ENCODE data around the gene SPO11. TPM values are rescaled to one million over a fixed set of nuclear protein-coding genes. Genes with fewer than 3 reads are reported as not detected.

SPO11 gene
- total and polyA plus RNA-seq, 2 of the 13 experiments (the other 11 are each of a cell fraction or from before 2014, with no cell fraction given) = not detected

GRCh38 chr20:57390604-57391438, 61.2 kb downstream of the SPO11 start, which contains the start of gene RBM38 (continued):
- TF ChIP-seq ZKSCAN5 (CRISPR knock-in tag; IDR thresholded peaks at IDR 0.05) (no peak), MNT (IDR thresholded peaks at IDR 0.05) (no peak), ZNF253 (CRISPR knock-in tag; IDR thresholded peaks at IDR 0.05; ENCODE audit: borderline replicate concordance) (no peak), FOXK1 (CRISPR knock-in tag; IDR thresholded peaks at IDR 0.05; ENCODE audit: borderline replicate concordance, low read depth) (peak; percentile 35; the same call in 1 of the 2 replicates), MAFK (conservative IDR thresholded peaks at IDR 0.05 in 1 of 2, IDR thresholded peaks at IDR 0.05 in 1 of 2; ENCODE audit: low read length in 2 of 2) (no peak), SNAI1 (CRISPR knock-in tag; IDR thresholded peaks at IDR 0.05; ENCODE audit: borderline replicate concordance) (0 out of 2 replicates have a peak, but pooled peaks have one; percentile 74), SALL2 (CRISPR knock-in tag; IDR thresholded peaks at IDR 0.05) (no peak), CHD2 (IDR thresholded peaks at IDR 0.05; ENCODE audit: low read depth, low read length) (peak; percentile 37; the same call in 1 of the 2 replicates), BRF2 (CRISPR knock-in tag; IDR thresholded peaks at IDR 0.05) (no peak), HOXA7 (CRISPR knock-in tag; IDR thresholded peaks at IDR 0.05) (no peak), AFF4 (CRISPR knock-in tag; IDR thresholded peaks at IDR 0.05) (no peak), GABPB1 (CRISPR knock-in tag; IDR thresholded peaks at IDR 0.05) (peak; percentile 63; the same call in 1 of the 2 replicates), ZNF546 (CRISPR knock-in tag; conservative IDR thresholded peaks at IDR 0.05) (0 out of 2 replicates have a peak, but pooled peaks have one; percentile 17), EZH2 (conservative IDR thresholded peaks at IDR 0.05; ENCODE audit: low read depth, low read length) (no peak), ZNF720 (CRISPR knock-in tag; IDR thresholded peaks at IDR 0.05) (no peak), ZKSCAN1 (IDR thresholded peaks at IDR 0.05; ENCODE audit: low read length) (no peak; the same call in 1 of the 2 replicates), ZNF512B (CRISPR knock-in tag; IDR thresholded peaks at IDR 0.05; ENCODE audit: borderline replicate concordance) (no peak), NKX3-1 (CRISPR knock-in tag; IDR thresholded peaks at IDR 0.05) (peak; percentile 59; the same call in 1 of the 2 replicates), ZNF24 (IDR thresholded peaks at IDR 0.05) (no peak), ZMYM4 (CRISPR knock-in tag; IDR thresholded peaks at IDR 0.05) (no peak)
